ENCODE data around the gene BMF. TPM values are rescaled to one million over a fixed set of nuclear protein-coding genes. Genes with fewer than 3 reads are reported as not detected.

Gene BMF
- polyA plus RNA-seq, 1 donor from 2014 or later = 5.8 TPM

GRCh38 chr15:40097968-40098476, 10.7 kb downstream of the BMF start:
- H3K79me2 ChIP-seq (replicated peaks; ENCODE audit: insufficient read depth, low read length) = no peaks in the 10 kb centered on the region
- TF ChIP-seq RAD21 (conservative IDR thresholded peaks at IDR 0.05) (no peak), REST (IDR thresholded peaks at IDR 0.05; ENCODE audit: borderline replicate concordance) (no peak), CTCF (IDR thresholded peaks at IDR 0.05; ENCODE audit: poor library complexity, severe bottlenecking) (no peak), EZH2 (IDR thresholded peaks at IDR 0.05; ENCODE audit: borderline replicate concordance, insufficient read depth, low read length, poor library complexity, severe bottlenecking) (no peak), SMC3 (conservative IDR thresholded peaks at IDR 0.05; ENCODE audit: poor library complexity) (no peak), POLR2AphosphoS5 (IDR thresholded peaks at IDR 0.05) (no peak), MXI1 (conservative IDR thresholded peaks at IDR 0.05; ENCODE audit: poor library complexity, severe bottlenecking) (no peak), EP300 (conservative IDR thresholded peaks at IDR 0.05; ENCODE audit: poor library complexity, severe bottlenecking) (no peak), TAF1 (IDR thresholded peaks at IDR 0.05; ENCODE audit: low read depth) (no peak)
- H4K20me1 ChIP-seq (ENCODE audit: insufficient read depth) = no peaks in the 10 kb centered on the region
- no peaks in the 10 kb centered on the region for H3K9me2 ChIP-seq (ENCODE audit: insufficient read depth, low read length)
- no peaks in the 10 kb centered on the region for H3F3A ChIP-seq (ENCODE audit: insufficient read depth, low read length, poor library complexity, severe bottlenecking)
- H3K27me3 ChIP-seq (ENCODE audit: insufficient read depth, low read depth, low read length) = no peaks in the 10 kb centered on the region
- no peaks in the 10 kb centered on the region for H3K9me3 ChIP-seq (ENCODE audit: low read length)
- peak overlapping the region; percentile 49 for H3K27ac ChIP-seq (ENCODE audit: low read length)
- H3K9ac ChIP-seq (ENCODE audit: low read length) = peak overlapping the region; percentile 22
- H3K4me2 ChIP-seq (ENCODE audit: low read length) = no peak overlapping the region
- H3K36me3 ChIP-seq (ENCODE audit: insufficient read depth, low read length) = no peaks in the 10 kb centered on the region
- no peak overlapping the region for H2AFZ ChIP-seq (ENCODE audit: low read depth, low read length)
- H3K4me3 ChIP-seq (ENCODE audit: low read length) = no peak overlapping the region

- Histone ChIP-seq H3K27ac (ENCODE audit: low read length) (no peak overlapping the region), H3K79me2 (replicated peaks; ENCODE audit: insufficient read depth, low read length) (no peaks in the 10 kb centered on the region), H2AFZ (ENCODE audit: low read depth, low read length) (no peak overlapping the region), H3F3A (ENCODE audit: insufficient read depth, low read length, poor library complexity, severe bottlenecking) (no peaks in the 10 kb centered on the region), H3K27me3 (ENCODE audit: insufficient read depth, low read depth, low read length) (no peaks in the 10 kb centered on the region), H3K9me2 (ENCODE audit: insufficient read depth, low read length) (no peaks in the 10 kb centered on the region), H3K36me3 (ENCODE audit: insufficient read depth, low read length) (no peaks in the 10 kb centered on the region), H3K4me2 (ENCODE audit: low read length) (no peak overlapping the region), H4K20me1 (ENCODE audit: insufficient read depth) (no peaks in the 10 kb centered on the region), H3K9ac (ENCODE audit: low read length) (no peak overlapping the region), H3K9me3 (ENCODE audit: low read length) (no peaks in the 10 kb centered on the region), H3K4me3 (ENCODE audit: low read length) (no peak overlapping the region)
- no peak for TF ChIP-seq SMC3 (conservative IDR thresholded peaks at IDR 0.05; ENCODE audit: poor library complexity)
- TF ChIP-seq RAD21 (conservative IDR thresholded peaks at IDR 0.05) = no peak
- TF ChIP-seq REST (IDR thresholded peaks at IDR 0.05; ENCODE audit: borderline replicate concordance) = no peak
- no peak for TF ChIP-seq TAF1 (IDR thresholded peaks at IDR 0.05; ENCODE audit: low read depth)
- no peak for TF ChIP-seq MXI1 (conservative IDR thresholded peaks at IDR 0.05; ENCODE audit: poor library complexity, severe bottlenecking)
- no peak for TF ChIP-seq EZH2 (IDR thresholded peaks at IDR 0.05; ENCODE audit: borderline replicate concordance, insufficient read depth, low read length, poor library complexity, severe bottlenecking)
- no peak for TF ChIP-seq EP300 (conservative IDR thresholded peaks at IDR 0.05; ENCODE audit: poor library complexity, severe bottlenecking)
- no peak for TF ChIP-seq POLR2AphosphoS5 (IDR thresholded peaks at IDR 0.05)
- no peak for TF ChIP-seq CTCF (IDR thresholded peaks at IDR 0.05; ENCODE audit: poor library complexity, severe bottlenecking)
Measured at GRCh38 chr15:40097096-40097967, 11.3 kb downstream of the BMF start.
